Measurements from ENCODE around the gene KRT15.

The KRT15 gene

GRCh38 chr17:41524261-41524660 is 5.6 kb upstream of the KRT15 start:
- no peak for DNase-seq

DNA sequence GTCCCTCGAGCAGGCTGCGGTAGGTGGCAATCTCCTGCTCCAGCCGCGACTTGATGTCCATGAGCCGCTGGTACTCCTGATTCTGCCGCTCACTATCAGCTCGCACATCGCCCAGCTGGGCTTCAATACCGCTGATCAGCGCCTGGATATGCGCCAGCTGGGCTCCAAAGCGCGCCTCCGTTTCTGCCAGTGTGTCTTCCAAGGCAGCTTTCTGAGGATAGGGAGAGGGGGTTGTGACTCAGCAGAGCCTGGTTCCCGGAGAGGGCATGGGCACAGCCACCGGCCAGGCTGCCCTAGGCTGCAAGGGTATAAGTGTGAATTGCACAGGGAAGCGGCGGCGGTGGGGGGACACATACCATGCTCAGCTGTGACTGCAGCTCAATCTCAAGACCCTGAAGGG is 5.1 kb upstream of the KRT15 start:
- DNase-seq, result no peak

- DNase-seq, result no peak
These were observed 4.5 kb upstream of the KRT15 start for GRCh38 chr17:41523225-41523593.

GRCh38 chr17:41522301-41523224 is 3.9 kb upstream of the KRT15 start:
- no peak for DNase-seq

DNA sequence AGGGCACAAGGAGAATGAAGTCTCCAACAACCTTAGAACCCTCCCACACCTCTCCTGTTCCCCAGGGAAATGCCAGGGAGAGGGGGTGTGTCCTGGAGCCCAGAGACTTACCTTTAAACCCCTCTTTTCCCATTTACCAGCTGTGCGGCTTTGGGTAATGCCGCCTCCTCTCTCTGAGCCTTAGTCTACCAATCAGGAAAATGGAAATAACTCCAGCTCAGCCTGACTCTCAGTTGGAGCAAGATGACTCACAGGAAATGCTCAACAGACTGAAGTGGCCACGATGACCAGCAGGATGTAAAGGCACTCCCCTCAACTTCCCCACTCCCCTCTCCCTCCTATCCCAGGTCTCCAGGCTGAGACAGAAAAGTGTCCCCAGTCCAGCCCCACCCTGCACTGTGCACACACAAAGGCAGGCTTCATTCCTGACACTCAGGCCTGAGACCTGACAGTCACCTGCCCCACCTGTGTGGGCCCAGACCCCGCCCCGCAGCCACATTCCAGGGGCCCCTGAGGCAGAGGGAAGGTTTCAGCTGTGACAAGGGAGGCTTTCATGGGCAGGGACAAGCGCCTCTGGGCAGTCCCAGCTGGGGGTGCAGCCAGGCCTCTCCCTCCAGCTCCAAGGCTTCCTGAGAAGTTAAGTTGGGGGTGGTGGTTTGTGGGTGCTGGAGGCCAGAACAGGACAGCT is 3.0 kb upstream of the KRT15 start:
- DNase-seq, result peak in 3 of 4 experiments; percentile 44 to 56 (median 45)

- no peak for DNase-seq
These were observed 2.3 kb upstream of the KRT15 start for GRCh38 chr17:41520821-41521521.

- no peak for DNase-seq
These were observed 973 bp upstream of the KRT15 start for GRCh38 chr17:41519501-41520224.

DNA sequence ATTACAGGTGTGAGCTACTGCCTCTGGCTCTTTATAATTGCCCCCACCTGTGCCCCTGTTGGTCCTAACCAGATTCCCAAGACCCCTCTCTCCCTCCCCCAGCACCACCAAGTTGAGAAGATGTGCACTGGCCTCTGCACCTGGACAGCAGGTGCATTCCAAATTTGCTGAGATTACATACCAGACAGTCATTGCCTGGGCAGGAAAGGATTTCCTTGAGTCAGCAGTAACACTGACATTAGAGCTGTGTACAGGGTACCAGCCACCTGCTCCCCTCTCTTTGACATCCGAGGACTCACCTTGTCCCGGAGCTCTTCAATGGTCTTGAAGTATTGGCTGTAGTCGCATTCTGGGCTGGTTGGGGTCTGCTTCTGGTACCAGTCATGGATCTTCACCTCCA is 659 bp downstream of the KRT15 start:
- no peak for DNase-seq

DNA sequence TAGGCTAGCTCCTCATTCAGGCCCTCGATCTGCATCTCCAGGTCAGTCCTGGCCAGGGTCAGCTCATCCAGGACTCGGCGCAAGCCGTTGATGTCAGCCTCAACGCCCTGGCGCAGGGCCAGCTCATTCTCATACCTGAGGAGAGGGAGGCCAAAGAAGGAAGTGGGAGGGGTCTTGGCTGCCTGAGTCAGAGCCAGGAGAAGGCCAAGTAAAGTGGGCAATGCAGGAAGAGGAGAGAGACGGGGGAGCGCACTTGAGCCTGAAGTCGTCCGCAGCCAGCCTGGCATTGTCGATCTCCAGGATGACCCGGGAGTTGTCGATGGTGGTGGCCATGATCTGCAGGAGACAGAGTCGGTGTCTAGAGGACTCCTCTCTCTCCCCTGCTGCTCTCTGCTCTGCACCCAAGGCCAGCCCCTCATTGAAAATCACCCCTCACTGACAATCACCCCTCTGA is 1.8 kb downstream of the KRT15 start:
- DNase-seq, result no peak

GRCh38 chr17:41516147-41516829 is 2.4 kb downstream of the KRT15 start:
- no peak for DNase-seq

- no peak for DNase-seq
These were observed 5.5 kb downstream of the KRT15 start for GRCh38 chr17:41513168-41513547.

DNA sequence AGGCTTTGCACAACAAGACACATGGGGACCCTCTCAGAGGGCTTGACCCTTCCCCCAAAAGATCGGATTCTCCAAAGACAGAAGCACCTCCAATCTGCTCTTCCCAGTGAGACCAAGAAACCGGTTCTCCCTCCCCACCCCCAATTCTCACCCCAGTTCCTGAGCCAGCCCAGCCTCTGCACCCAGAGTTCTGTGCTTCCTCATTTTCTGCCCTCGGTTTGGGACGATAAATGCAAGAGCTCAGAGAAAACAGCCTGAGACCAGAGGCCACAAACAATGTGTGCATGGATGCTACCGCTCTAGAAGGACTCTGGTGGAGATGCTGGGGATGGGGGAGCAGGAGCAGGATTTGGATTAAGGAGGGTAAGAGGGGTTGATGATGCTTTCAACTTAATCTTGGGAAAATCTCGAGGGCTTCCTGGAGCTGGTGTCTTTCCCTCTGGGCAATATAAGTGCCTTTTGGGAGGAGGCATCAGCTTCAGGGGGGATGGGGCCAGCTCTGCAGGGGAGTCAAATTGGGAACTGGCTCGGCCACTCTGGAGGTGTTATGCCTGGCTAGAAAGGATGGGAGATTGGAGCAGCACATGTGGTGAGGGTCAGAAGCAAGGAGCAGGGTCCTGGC is 6.0 kb downstream of the KRT15 start:
- peak; percentile 49 to 69 (median 61) for DNase-seq

DNA sequence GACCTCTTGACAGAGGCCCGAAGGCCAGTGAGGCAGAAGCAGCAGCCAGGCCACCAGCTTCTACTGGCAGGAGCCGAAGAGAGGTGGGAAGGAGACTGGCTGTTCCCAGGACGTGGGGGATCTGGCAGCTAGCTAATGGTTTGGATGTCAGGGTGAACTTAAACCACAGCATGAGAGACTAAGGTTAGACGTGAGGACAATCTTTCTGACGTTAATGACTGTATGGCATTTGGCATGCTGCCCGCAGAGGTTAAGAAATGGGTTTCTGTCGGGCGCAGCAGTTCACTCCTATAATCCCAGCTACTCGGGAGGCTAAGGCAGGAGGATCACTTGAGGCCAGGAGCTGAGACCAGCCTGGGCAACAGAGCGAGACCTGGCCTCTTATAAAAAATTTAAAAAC is 7.0 kb downstream of the KRT15 start:
- no peak for DNase-seq

- DNase-seq, result no peak
These were observed 7.6 kb downstream of the KRT15 start for GRCh38 chr17:41511116-41511515.

- no peak for DNase-seq
These were observed 8.2 kb downstream of the KRT15 start for GRCh38 chr17:41510251-41511065.

GRCh38 chr17:41507315-41507880 is 11.3 kb downstream of the KRT15 start:
- no peak for DNase-seq

GRCh38 chr17:41505809-41506767 is 12.6 kb downstream of the KRT15 start:
- peak; percentile 41 to 69 (median 58) for DNase-seq

- DNase-seq, result no peak
These were observed 13.5 kb downstream of the KRT15 start, which contains the start of gene KRT13 for GRCh38 chr17:41505007-41505808. Gene KRT13, minus strand, starts transcription at chr17:41505612. Its CDS starts 62 bp downstream, at chr17:41505550.
